NCI-H1048 (cell line): ENCODE measurements around the gene LURAP1L.

Experiments
- DNase-seq: peaks from one replicate; lab custom pipeline; 2025; lab: John Stamatoyannopoulos, UW

The LURAP1L gene, protein sequence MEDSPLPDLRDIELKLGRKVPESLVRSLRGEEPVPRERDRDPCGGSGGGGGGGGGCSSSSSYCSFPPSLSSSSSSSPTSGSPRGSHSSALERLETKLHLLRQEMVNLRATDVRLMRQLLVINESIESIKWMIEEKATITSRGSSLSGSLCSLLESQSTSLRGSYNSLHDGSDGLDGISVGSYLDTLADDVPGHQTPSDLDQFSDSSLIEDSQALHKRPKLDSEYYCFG

DNA sequence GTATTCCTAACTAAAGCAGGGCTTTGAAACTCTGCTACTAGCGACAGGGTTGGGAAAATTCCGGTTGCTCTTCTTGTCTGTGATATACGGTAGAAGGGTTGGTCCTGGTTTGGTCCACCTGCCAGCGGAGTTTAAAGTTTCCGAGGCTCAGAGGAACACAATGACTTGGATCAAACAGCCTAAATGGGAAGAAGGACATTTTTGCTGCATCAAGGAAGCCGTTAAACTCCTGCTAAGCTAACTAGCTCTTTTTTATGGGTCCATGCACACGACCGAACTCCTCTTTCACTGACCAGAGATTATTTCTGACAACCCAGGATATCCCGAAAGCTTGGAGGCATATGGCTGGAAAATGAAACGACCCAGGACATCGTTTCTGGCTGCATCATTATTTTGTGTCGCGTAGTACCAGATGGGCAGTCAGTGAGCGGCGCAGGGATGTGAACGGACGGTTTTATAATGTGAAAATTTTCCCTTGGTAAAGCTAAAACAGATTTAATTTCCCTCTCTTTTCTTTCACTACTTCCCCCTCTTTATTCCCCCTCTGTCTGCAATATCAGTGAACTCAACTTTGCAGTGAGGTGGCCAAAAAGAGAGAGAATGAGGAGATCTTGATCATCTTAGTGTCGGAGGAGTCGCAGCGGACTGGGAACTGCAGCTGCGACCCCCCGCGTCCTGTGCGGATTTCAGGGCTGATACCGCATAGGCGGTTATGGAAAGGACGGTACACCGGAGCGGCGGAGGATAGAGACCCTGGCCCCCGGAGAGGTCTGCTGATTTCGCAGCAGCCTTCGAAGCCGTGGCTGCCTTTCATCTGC is at the start of gene LURAP1L:
TSS of gene LURAP1L (plus strand) at position 160 of the 818 bp plus-strand sequence. CDS start 696 bp downstream, outside the sequence.
- DNase-seq = no peak

DNA sequence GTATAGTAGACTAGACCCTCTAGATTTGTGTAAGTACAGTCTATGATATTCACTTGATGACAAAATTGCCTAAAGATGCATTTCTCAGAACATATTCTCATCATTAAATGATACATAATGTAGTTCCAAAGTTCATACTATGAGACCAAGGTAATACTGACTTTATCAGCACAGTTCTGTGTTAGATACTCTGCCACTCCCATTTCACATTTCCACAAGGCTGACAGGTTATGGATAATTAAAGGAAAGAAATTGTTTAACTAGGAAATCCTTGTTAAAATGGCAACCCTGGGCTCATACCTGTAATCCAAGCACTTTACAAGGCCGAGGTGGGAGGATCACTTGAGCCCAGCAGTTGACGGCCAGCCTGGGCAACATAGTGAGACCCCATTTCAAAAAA is 48.0 kb upstream of the LURAP1L start:
- DNase-seq = no peak

DNA sequence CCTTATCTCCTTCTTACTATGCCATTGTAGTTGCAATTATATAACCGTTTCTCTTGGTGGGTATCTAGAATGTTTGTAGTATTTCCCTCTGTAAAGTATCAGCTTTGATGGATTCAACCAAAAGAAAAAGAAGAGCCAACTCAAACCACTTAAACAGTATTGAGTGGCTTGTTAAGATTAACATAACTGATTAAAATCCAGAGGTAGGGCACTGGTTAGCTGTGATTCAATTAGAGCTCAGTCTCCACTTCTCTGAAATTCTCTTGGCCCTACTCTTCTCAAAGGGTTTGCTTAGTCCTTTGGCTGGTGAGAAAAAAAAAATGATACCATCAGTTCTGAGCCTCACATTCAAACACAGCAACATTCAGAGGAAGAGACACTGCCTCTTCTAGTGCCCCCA is 44.6 kb upstream of the LURAP1L start:
- no peak for DNase-seq

DNA sequence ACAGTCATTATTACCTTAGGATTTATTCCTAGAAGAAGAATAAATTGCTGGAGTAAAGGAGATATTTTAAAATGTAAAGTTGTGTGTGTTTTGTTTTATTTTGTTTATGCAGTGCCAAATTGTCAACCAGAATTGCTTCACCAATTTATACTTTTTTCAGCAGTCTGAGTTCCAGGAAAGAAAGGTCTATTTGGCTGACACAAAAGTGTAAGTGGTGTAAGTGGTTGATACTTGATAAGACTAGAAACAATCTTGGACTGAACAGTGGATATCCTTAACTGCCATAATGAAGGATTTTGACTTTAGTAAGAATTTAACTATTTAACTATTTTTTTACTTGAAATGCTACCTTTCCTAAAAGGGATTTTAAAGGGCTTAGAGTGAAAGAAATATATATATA is 43.9 kb upstream of the LURAP1L start:
- no peak for DNase-seq

DNA sequence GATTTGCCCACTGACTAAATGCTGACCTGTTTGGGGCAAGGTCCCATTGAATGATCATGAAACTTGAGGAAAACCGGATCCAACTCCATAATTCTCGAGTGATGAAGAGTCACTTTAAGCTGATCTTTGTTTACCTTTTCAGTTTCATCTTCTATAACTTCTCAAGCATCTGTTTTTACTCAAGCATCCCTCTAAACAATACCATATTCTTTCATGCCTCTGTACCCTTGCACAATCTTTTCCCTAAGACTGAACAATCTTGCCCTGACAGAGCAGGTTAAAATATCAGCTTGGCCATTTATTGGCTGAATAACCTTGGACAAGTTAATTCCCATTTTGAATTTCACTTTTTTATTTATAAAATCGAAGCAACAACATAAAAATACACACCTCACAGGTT is 41.8 kb upstream of the LURAP1L start:
- no peak for DNase-seq

DNA sequence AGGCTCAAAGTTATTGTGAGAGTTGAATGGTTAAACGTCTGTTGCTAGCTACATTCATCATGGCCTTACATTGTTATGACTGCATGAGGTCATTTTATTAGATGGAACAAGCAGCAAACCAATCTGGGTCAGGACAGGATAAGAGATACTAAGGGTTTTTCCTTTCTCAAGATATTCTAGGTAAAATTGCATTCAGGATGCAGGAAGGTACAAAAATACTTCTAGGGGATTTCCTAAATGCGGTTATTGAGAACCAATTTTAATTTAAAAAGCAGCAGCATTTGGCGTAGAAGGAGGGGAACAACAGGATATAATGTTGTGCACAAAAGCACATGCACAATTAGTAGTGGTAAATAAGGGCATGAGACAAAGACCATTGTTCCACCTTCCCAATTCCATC is 39.2 kb upstream of the LURAP1L start:
- no peak for DNase-seq

DNA sequence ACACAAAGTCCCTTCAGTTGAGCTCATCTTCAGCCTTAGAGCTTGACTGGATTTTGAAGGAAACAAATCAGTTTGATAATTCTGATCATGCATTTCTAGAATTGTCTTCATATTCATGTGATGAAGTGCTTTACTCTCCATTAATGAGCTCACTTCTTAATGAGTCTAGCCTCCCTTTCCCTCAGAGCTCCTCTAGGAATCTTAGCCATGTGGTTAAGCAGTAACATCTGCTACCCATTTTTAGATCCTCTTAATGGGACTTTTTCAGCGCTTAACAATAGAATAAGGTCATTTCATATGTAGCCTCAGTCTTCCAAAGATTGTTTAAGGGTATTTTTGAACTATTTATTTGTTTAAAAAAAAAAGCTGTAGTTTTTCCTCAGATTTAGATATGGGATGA is 36.9 kb upstream of the LURAP1L start:
- DNase-seq = no peak

DNA sequence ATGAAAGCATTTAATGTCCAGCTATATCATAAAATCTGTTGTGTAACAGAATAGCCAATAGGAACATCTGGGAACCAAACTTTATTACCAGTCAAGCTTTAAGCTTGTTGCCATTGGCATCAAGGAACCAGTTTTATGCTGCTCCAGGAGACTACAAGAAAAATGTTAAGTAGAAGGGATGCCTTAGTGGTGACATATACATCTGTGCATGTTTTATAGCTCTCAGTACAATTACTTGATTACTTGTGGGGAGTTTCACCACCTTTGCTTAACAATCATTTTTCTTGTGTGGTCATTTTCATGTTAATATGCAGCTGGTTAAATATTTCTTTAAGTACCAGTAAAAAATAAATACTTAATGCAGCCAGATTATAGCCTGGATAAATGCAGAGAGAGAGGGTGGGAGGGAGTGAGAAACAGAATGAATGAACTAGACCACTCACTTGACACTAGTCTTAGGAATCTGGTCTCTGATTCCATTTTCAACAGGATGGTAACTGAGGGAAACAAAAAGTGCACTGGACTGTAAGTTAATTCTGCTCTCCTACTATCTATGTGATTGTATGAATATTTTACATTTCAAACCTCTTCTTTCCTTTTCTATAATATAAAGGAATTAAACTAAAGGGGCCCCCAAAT is 35.7 kb upstream of the LURAP1L start:
- DNase-seq = no peak

DNA sequence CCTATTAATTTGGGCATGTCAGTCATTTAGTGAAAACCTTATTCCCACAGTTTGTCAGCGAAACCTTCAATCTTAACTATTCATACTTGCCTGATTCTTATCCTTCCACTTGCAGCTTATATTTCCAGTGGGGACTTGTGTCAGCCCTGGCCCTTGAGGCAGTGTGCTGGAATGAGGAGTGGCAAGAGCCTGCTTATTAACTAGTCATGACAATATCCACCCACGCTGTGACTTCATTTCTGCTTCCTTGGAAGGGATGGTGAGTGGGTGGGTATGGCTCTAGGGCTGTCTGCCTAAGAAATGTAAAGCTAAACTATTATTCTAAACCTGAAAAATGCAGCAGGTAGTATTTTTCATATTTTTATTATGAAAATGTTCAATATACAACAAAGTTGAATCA is 34.0 kb upstream of the LURAP1L start:
- DNase-seq = no peak

DNA sequence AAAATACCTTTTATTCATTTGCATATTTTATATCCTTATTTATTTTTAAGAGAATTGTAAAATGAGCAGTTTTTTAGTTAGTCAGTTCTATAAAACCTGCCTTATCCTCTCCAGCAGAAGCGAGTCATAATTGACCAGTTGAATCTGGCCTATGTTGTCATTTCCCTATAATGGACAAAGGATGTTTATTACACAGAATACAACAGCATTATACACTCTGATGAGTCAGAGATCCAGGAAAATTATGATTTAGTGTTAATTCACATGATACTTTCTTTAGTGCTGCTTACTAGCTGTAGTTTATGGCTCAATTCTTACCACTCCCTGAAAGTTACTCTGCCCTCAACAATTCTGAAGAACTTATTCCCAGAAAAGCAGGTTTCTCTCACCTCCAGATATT is 26.8 kb upstream of the LURAP1L start:
- no peak for DNase-seq

DNA sequence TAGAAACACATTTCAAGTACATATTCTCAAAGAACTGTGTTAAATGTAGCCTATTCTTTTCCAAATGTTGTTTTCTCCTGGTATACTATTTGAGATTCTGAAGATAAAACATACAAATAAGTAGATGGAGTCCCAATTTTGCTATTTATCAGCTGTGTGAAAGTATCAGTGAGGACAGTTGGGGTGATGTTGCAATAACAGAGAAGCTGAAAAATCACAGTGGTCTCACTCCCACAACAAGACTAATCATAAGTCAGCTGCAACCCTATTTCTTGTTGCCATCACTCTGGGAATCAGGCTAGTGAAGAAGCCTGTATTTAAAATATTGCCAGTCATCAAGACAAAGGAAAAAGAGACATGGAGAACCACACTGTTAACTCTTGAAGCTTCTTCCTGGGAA is 25.9 kb upstream of the LURAP1L start:
- no peak for DNase-seq

DNA sequence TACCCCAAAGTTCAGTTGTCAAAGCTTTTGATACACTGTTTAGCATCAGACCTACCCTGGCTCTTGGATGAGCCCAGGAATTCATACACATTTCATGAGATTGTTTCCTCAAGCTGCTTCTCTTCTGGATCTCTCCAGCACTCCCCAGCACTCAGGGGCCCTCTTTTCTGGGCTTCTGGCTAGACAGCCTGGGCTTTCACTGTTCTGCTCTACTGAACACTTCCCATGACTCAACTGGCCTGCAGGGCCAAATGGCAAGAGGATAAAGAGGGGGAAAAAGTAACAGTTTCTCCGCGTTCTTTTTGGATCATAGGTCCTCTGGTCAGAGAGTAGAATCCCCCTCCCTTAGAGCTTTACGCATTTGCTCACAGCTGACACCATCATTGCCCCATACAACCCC is 20.9 kb upstream of the LURAP1L start:
- no peak for DNase-seq

DNA sequence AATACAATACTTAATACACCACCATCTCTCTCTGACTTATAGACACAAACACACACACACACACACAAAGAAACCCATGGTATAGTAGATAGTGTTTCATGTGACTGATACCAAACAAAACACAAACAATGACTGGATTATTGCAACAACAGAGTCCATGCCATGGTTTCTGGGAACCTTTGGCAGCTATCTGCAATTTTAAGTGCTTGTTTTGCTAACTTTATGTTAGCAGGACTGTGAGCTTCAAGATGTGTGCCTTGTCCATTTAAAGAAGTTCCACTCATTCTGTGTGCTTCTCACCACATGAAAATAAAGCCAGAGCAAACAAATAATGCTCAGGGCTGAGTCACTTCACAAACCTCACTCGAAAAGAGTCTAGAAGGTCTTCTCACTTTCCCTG is 15.1 kb upstream of the LURAP1L start:
- no peak for DNase-seq

DNA sequence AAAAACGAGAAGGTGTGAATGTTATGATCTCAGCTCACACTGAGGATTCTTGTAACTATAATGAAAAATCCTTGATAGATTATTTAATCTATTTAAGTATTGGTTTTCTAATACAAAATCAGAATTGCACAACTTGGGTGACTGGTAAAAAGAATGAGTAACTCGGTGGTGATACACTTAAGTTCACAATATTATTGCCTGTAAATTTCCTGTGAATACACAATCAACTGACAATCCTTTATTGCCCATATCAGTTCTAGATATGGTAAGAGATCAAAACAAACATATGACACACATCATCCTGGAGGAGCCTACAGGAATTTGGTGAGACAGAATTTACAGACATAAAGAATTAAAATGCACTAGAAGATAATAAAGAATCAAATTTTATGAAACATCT is 14.1 kb upstream of the LURAP1L start:
- DNase-seq = no peak

DNA sequence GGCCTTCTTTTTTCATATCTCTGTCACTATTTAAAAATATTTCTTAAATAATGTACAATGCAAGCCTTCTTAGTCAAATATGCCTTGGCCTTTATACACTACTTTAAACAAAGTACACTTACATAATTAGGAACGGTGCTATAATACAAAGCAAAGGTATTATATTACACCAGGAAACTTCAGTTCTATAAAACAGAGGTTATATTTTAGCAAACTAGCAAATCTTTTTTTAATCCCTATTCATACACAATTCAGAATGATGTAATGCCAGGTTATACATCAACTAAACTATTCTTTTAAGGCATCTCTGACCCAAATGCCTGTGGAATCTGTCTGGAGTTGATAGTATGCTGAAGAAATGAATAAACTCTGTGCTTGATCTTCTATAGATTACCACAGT is 10.7 kb upstream of the LURAP1L start:
- no peak for DNase-seq

DNA sequence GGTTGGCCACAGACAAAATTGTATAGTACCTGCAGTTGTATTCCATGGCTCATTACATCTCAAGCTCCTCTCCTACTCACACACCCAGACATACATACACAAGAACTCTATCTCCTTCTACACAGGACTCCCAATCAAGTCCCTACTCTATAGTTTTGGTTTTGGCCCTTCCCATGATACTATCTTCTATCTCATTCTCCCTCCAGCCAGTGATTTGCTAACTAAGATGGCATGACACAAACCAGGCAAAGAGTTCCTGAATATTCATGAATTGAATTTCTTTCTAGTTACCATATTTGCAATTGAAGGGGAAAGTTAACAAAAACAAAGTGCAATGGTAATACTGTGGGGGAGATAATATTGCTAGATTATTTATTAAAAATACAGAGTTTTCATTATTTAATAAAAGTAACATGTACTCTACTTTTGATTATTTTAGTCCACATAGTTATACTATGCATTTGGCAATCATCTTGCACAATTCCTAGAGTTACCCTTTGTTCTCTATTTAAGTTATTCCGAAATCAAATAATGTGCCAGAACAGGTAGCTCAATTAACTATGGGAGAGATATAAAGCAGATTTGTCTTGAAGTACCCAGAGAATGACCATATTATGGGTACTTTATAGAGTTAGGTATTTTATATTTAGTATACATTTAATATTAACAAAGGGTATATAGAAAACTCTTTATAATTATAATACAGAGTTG is 9.6 kb upstream of the LURAP1L start:
- DNase-seq = no peak

DNA sequence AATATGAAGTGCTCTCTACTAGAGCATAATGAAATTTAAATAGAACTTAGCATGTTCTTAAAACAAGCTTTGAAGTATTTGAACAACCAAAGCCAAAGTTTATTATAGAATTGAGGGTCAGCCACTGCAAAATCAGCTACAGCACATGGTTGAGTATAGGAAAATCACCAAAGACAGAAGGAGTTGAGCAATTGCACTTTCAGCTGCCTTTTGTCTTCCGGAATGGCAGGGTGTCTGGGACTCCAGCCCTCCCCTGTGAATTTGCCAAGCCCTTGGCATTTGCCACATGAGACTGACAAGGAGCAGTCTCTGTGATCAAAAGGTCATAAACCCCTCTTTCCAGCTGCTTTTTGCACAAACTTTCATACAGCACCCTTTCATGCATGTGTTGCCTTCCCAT is 8.5 kb upstream of the LURAP1L start:
- no peak for DNase-seq

DNA sequence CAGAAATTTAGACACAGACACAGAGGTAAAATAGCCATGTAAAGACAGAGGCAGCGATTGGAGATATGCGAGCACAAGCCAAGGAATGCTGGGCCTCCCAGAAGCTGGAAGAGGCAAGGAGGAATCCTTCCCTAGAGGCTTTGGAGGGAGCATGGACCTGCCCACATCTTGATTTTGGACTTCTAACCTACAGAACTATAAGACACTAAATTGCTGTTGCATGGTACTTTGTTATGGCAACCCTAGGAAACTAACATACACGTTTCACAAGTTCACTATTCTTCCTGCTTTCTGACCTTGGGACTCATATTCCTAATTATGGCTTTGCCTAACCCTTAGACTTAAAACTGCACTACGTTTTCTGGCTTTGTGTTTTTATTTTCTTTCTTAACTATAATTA is 4.6 kb upstream of the LURAP1L start:
- no peak for DNase-seq

DNA sequence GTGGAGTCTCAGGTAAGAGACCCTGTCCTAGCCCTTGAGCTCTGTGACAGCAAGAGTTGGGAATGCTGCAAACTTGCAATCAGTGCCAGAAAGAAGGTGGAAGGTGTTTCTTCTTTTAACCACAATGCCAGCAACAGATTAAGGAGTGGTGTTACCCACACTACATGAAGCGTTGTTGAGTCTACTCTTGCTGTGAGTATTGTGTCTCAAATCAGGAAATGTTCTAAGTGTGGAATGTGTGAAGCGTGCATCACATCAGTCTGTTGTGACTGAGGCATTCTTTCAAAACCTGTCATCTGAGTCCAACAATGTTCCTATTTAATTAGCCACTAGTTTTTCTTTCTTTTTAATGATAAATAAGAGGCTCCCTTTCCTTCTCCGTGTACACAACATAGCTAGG is 2.9 kb upstream of the LURAP1L start:
- no peak for DNase-seq

DNA sequence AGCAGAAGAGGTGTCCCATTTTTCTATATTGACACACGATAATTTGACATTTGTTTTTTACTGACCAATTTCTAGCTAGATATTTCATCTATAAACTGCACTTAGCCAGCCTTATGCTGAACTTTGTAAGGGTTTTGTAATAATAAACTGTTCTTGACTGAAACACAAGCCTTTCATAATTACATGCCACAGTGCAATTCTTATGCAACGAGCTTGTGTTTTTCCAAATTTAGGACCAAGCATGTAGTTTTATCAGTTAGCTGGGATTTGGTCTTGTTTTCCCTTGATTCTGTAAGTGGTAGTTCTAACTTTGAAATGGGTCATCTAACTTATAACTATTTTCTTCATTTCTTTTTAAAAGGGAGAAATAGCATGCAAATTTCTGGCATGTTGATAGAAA is 1.3 kb upstream of the LURAP1L start:
- DNase-seq = no peak

DNA sequence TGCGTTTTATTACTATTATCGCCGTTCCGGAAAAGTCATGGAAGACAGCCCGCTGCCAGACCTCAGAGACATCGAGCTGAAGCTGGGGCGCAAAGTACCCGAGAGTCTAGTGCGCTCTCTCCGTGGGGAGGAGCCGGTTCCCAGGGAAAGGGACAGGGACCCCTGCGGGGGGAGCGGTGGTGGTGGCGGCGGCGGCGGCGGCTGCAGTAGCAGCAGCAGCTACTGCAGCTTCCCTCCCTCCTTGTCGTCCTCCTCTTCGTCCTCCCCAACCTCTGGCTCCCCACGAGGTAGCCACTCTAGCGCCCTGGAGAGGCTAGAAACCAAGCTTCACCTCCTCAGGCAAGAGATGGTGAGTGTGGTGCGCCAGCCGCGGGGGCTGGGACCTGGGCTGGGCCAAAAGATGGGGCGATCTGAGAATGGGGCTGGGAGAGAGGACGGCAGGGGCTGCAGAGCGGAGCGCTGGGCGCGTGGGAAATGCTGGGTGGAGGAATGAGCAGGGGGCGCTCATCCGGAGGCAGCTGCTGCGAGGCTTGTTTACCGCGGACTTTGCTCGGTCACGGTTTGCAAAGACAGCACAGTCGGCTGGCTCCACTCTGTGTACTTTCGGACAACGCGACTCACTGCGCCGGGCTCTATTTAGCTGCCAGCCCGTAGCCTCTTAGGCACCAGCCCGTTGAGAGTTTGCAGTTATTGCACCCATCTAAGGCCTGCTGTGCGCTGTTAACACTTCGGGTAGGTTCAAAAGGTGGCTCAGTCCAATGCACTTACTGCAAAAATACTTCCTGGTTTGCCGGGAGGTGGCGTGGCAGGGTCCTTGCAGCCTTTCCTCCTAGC is 1.1 kb downstream of the LURAP1L start:
- no peak for DNase-seq
